Measurements from ENCODE around the gene NAA15.
"Not testable (repeated sequence)": the region's sequence is repeated elsewhere in the genome, so short reads cannot be mapped to it uniquely, and the experiment has no call there.

Gene NAA15

DNA sequence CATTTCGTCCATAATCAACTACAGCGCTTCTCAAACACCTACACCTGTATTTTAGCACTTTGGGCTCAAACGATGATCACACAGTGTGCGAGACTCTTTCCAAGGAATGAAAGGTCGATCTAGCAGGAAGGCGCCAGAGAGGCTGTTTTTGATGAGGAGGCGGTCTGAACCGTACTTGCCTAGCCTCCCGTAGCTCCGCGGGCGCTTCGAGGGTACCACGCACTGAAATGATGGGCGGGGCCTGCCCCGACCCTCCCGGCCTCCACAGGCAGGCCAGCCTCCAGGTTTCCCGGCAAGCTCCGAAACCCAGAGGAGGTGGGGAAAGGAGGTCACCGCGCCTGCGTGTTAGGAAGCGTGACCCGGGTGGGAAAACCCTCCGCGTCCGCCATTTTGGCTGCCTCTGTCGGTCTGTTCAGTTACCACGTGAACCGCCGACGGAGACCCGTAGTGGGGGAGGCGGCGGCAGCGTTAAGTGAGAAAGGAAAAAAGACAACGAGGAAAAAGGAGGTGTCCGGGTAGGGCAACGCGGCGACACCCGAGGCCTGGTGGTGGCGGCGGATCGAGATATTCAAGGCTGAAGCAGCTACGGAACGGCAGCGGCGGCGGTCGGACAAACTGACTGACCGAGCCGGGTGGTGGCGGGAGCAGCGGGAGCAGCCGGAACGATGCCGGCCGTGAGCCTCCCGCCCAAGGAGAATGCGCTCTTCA, at the start of gene NAA15:
Gene NAA15 (plus strand): TSS at position 393 of the 708 bp plus-strand sequence. CDS start 273 bp downstream, at position 666.
- peak; percentile 90 for DNase-seq

DNA sequence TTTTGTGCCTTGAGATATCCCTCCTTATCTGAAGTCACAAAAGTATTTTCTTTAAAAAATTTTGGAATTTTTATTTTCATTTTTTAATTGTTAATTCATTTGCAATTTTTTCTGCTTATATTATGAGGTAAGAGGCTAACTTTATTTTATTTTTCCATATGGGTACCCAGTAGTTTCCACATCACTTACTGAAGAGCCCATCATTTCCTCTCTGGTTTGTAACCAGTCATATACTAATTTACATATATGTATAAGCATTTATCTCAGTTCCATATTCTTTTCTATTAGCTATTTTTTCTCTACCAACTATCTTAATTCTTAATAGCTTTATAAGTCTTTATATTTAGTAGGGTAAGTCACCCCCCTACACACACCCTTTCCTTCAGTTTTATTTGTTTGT, 48.3 kb upstream of the NAA15 start:
- no peak for DNase-seq

DNA sequence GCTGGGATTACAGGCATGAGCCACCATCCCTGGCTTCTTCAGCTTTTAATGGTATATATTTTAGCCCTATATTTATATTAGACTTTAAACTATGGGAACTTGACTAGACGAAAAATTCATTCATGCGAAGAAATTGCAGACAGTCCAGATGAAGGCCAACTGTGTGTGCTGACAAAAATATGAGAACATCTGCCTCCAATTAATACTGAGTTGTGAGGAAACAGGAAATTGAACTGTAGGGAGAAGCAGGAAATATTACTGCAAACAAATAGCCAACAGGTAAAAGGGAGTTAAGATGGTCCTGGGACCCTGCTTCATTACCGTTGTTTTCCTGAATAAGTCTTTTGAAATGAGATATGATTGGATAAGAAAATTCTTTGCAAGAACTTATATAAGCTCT, 47.6 kb upstream of the NAA15 start:
- no peak for DNase-seq

DNA sequence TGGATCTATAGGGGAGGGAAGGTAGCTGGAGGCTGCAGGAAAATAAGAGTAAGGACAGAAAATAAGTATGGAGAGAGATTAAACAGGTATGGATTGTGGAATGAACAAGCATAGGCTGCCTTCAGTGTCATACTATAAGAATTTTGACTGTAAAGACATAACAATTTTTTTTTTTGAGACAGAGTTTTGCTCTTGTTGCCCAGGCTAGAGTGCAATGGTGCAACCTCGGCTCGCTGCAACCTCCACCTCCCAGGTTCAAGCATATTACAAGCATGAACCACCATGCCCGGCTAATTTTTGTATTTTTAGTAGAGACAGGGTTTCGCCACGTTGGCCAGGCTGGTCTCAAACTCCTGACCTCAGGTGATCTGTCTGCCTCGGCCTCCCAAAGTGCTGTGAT, 45.7 kb upstream of the NAA15 start:
- not testable (repeated sequence) for DNase-seq

DNA sequence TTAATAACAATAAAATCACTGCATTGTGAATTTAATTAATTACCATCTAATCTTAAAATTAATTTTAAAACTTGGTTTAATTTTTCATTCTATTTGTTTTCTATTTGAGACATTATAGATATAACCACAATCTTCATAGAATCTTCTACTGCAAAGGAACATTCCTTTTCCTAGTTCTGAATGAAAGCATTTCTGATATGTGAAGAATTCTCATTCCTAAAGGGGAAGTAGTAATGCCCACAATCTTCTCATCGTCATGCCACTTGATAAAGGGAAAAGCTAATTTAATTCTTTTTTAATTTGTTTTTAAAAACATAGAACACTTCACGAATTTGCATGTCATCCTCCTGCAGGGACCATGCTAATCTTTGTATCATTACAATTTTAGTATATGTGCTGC, 45.0 kb upstream of the NAA15 start:
- no peak for DNase-seq

DNA sequence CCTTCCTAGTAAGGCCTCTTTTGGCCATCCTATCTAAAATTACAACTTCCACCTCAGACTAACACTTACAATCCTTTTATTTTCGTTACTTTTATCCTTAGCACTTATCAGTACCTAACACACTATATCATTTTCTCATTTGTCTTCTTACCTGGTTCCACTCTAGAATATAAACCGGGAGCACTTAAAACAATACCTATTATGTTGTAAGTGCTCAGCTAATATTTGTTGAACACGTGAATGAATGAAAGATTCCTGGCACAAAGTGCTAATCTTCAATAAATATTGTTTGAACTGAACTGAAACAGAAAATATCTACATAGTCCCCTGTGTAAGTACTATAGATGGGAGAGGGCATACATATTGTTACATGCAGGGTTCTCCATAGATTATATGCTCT, 35.7 kb upstream of the NAA15 start:
- no peak for DNase-seq

DNA sequence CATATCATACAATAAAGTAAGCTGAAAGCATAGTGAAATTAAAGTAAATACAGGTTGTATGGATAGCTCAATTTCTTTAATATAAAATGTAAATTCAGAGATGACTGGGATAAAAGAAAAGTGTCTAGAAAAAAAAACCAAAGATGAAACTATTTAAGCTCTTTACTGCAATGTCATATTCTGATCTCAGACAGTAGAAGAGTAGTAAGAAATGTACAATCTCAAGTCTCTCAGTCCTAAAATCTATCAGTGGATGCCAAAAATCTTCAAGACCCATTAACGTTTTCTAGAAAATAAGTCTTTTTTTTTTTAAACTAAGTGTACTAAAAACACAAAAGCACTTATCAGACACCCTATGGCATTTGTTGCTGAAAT, 35.1 kb upstream of the NAA15 start:
- no peak for DNase-seq

GRCh38 chr4:139266583-139267257, 34.6 kb upstream of the NAA15 start:
- DNase-seq, result peak; percentile 5

GRCh38 chr4:139267301-139267700, 34.0 kb upstream of the NAA15 start:
- no peak for DNase-seq

DNA sequence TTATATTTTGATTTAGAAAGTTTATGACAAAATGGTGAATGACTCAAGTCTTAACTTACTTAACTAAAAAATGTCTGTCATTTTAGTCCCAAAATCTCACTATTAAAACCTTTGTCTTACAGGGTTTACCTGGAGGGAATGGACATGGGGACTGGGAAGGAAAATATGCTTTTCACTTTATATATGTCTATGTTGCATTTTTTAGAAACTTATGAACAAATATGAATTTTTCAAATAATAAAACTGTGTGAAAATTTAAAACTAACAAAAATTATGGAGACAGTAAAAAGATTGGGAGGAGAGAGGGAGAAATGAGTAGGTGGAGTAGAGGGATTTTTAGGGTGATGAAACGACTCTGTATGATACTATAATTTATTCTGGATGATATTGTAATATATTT, 27.5 kb upstream of the NAA15 start:
- no peak for DNase-seq

DNA sequence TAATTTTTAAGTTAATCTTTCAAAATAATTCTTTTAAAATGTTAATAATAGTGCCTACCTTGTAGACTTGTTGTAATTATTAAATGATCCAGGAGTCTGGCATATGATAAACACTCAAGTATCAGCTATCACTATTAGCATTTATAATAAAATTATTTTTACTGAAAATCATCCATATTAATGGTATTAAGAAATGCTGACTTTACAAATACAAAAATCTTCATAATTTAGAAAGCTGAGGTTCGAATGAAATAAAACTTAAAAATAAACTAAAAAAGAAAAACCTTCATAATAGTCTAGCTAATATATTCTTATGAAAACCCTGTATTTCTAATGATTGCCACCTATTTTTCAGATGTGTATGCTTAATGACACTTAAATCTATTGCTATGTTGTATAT, 26.5 kb upstream of the NAA15 start:
- no peak for DNase-seq

GRCh38 chr4:139275281-139275735, 26.0 kb upstream of the NAA15 start:
- DNase-seq, result no peak

- DNase-seq, result no peak
Measured at GRCh38 chr4:139278485-139278884, 22.8 kb upstream of the NAA15 start.

DNA sequence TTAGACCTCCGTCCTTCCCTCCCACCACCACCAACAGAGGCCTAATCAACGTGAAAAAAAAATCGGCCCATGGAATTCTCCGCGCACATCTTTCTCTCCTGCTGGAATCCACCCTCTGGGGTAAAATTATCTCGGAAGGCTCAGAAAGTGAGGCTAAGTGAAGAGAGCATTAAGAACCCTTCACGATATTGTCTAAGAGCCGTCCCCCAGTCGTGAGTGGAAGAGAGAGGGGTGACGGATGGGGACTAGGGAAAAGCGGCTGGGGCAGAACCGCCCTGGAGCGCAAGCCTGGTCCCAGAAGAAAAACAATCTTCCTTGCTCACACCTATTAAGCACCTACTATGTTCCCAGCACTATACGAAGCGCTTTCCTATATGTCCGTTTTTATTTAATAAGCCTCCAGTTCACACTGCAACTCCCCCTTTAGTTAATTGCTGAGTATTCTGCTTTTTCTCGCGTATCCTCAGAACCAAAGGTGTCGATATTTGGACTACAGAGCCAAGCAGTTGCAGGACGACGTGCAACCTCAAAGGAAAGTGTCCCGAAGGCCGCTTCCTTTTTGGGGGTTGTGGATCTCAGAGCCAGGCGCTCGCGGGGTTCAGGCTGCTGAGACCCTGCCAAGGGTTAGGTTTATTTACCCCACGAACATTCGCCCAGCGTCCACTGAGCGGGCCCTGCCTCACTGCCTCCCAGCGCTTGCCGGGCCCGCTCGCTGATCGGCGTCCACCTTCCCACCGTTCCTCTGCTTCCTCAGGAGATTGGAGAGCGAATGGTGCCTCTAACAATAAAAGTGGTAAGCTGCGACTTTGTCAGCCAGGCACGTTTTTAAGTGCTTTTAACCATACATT, 22.2 kb upstream of the NAA15 start:
- DNase-seq, result no peak

DNA sequence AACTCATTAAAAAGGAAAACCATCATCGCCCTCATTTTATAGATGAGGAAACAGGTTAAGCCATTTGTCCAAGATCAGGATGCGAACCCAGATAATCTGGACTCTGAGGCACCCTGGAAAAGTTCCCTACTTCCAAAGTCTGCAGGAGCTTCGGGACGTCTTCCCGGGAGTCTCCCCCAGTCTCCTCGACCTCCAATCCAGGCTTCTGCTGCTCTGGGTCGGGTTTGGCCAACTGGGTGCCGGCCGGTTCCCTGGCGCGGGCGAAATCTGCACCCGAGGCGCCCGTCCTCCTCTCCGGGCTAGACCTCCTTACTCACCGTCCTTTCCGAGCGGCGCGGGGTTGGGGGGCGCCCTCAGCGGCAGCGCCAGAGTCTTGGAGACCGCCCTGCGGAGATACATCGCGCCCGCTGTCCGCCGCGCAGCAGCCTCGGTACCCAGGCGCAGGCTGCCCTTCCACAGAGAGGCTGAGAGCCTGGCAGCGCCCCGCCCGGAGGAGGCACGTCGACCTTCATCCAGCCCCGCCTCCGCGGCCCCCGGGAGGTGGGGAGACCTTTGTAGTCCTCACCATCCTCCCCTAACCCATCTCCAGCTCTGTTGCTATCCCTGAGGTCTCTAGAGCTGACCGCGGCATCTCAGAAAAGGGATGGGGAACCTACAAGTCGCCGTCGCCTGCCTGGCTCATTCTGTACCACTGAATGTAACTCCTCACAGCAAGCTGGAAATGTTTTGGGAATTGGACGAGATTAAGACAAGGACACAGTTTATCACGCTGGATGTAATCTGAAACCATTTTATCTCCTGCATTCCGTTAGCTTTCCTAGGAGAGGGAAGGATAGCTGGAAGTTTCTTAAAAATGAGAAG, 21.3 kb upstream of the NAA15 start, which contains the start of gene MGARP:
Gene MGARP (minus strand): TSS at position 466 of the 861 bp plus-strand sequence. CDS start 67 bp downstream, at position 399.
- peak; percentile 16 for DNase-seq

GRCh38 chr4:139282065-139282720, 19.1 kb upstream of the NAA15 start:
- no peak for DNase-seq

GRCh38 chr4:139282721-139283075, 18.6 kb upstream of the NAA15 start:
- no peak for DNase-seq

DNA sequence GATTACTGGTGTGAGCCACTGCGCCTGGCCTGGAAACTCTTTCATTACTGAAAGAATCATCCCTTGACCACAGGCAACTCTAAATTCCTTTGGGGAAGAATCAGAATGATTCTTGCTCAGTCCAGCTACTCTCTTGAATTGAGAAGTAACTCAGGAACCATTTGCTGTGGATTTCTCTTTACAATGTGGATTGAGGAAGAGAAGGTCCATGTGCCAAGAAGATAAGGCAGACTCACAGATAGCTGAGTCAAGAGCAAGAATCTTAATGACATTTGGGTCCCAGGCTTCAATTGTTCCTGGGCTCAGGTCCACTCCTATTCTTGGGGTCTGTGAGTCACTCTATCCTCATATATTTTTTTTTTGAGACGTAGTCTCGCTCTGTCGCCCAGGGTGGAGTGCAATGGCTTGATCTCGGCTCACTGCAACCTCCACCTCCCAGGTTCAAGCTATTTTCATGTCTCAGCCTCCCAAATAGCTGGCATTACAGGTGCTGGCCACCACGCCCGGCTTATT, 15.1 kb upstream of the NAA15 start:
- DNase-seq, result no peak

DNA sequence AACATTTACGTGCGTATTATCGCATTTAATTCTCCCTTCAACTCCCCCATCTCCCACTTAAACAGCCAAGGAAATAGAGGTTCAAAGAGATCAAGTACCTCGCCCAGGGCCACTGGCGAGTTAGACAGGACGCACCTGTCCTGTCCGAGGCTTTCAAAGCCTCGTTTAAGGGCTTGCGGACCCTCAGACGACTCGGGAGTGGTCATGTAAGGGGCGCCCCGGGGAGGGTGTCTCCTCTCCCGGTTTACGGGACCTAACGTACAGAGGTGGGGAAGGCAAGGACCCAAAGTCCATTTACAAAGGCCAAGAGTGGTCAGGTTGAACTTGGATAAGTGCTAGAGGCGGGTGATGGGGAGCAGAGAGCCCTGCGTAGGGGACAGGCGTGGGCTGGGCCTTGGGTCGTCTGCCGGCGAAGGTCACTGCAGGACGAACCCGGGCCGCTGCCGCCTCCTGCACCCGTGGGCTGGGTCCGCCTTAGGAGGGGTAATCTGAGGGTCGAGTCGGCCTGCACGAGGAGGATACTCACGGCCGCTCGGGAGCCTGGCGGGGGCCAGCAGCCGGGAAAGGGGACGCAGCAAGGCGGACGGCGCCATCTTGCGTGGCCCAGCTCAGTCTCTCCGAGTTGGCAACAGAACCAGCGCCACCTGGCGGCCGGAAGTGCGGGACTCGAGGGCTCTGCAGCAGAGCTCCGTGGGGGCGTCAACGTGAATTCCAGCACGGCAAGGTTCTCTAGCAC, 5.9 kb upstream of the NAA15 start:
- peak; percentile 61 for DNase-seq

DNA sequence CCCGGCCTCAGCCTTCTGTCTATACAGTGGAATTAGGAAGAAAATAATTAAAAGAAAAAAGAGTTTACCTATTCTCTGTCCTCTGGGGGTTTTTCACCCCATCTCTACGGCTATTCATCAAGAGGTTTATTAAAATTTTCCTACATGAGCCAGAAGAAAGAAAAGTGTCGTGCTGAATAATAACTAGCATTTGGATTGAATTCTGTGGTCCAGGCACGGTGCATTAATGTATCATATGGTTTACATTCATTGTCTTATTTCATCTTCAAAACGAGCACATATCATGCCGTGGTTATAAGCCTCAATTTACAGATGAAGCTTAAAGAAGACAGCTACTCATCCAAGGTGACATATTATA, 5.4 kb upstream of the NAA15 start:
- no peak for DNase-seq

DNA sequence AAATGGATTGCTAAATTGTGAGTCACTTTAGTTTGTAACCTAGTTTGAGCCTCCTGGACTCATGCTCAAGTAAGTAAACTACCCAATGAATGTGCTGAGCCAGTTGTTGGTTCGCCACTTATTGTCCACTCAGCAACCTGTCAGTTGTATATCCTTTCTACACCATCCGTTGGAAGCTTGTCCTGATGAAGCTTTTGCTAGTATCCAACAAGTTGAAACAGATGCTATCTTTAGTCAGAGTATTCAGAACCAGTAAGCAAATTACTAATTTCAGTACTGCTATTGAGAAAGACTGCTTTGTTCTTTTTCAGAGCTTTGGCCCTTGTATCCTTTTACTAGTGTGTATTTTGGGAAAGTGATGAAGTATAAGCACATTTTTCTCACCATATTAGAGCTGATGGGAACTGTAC, 4.3 kb upstream of the NAA15 start:
- DNase-seq, result no peak
